Choroid plexus epithelial cell (primary cell): ENCODE measurements around the gene CCDC81.

Source experiments
- DNase-seq: peaks from one replicate; pipeline ENCODE4 v3.0.0-alpha.2; 2010; ENCODE audit warnings: low read depth
- H3K4me3 ChIP-seq: 2 replicates; pipeline ENCODE4 v1.5.1; 2011; ENCODE audit warnings: low read depth, mild to moderate bottlenecking, control low read depth, low read length, moderate library complexity
- CTCF ChIP-seq: conservative IDR thresholded peaks from 2 replicates; pipeline ENCODE4 v1.5.1; 2011; ENCODE audit warnings: low read depth, mild to moderate bottlenecking, control low read depth, inconsistent platforms, low read length, moderate library complexity

The CCDC81 gene

GRCh38 chr11:86386283-86386682 is 11.6 kb downstream of the CCDC81 start:
- H3K4me3 ChIP-seq: no peak overlapping the region
- TF ChIP-seq CTCF: no peak
- no peak for DNase-seq

- TF ChIP-seq CTCF: no peak
- DNase-seq: no peak
- no peak overlapping the region for H3K4me3 ChIP-seq
These were observed 12.1 kb downstream of the CCDC81 start for GRCh38 chr11:86386746-86387145.

GRCh38 chr11:86388198-86388597 is 13.5 kb downstream of the CCDC81 start:
- H3K4me3 ChIP-seq: no peak overlapping the region
- no peak for TF ChIP-seq CTCF
- no peak for DNase-seq

GRCh38 chr11:86390487-86390886 is 15.8 kb downstream of the CCDC81 start:
- no peak overlapping the region for H3K4me3 ChIP-seq
- no peak for DNase-seq
- TF ChIP-seq CTCF: no peak

- no peak for TF ChIP-seq CTCF
- DNase-seq: peak; percentile 75
- H3K4me3 ChIP-seq: no peak overlapping the region
These were observed 20.4 kb downstream of the CCDC81 start for GRCh38 chr11:86395061-86395551.

GRCh38 chr11:86396396-86396795 is 21.7 kb downstream of the CCDC81 start:
- peak; percentile 71 for DNase-seq
- TF ChIP-seq CTCF: no peak
- no peak overlapping the region for H3K4me3 ChIP-seq

GRCh38 chr11:86397351-86397750 is 22.7 kb downstream of the CCDC81 start:
- no peak overlapping the region for H3K4me3 ChIP-seq
- no peak for TF ChIP-seq CTCF
- no peak for DNase-seq
